HG02943 (cell line): ENCODE results near the gene PARD3B.
"Not testable (repeated sequence)": the region's sequence is repeated elsewhere in the genome, so short reads cannot be mapped to it uniquely, and the experiment has no call there.

ENCODE experiments used
- ATAC-seq: cut with Tn5 transposase; IDR thresholded peaks from one replicate; pipeline ENCODE4 v1.9.1; 2021; ENCODE audit warnings: mild to moderate bottlenecking, low read depth, moderate library complexity; ENCODE audit not compliant: unreplicated experiment

Gene PARD3B

DNA sequence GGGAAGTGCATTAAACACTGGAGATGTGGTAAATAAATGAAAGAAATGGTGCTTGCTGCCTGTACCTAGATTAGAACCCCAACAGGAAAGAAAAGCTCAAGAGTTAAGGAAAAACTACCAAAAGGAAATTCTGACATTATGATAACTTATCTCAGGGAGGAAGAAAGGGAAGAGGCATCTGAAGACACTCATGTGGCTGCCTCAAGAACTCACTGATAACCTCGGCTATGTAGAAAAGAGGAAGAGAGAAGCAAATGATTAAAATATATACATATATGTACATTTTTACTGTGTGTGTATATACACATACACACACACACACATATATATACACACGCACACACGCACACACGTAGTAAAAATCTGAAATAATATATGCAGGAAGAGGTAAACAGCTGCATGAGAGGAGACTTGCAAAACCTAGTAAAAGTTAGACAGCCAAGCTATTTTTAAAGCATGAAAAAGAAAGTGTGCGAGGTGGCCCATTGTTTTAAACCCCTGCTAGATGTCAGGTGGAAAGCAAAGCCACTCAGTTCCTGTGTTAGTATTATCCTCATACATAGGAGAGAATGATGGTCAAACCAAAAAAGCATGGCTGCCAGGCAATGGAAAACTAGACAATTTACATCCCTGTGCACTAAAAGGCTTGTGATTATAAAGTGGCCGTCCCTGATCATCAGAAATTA lies 654.0 kb downstream of the PARD3B start:
- no peak for ATAC-seq

- no peak for ATAC-seq
Measured at GRCh38 chr2:205210494-205210893, 665.2 kb downstream of the PARD3B start.

DNA sequence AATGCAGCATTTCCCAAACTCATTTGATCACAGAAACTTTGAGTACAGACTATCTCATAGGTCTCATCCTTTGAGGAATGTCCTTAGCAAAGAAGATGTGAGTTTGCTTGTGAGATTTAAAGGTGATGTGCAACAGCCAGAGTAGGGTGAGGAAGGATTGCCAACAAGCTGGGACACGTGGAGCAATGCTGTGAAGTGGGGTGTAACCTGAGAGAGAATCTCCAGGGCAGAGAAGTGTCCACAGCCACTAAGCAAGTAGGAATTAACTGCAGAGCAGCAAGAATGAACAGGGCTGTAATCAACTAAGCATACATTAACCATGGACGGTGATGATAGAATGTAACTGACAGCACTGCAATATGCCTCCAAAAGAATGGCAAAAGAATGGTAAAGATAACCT lies 667.1 kb downstream of the PARD3B start:
- ATAC-seq: no peak

DNA sequence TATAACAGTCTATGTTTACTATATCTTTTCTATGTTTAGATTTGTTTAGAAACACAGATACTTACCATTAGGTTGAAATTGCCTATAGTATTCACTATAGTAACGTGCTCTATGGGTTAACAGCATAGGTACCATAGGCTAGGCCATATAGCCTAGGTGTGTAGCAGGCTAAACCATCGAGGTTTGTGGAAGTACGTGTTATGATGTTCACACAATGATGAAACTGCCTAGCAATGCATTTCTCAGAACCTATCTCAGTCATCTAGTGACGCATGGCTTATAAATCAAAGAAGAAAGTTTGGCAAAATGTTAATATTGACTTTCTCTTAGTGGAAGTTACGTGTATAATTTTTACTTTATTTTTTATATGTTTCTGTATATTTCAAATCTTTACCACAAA lies 670.8 kb downstream of the PARD3B start:
- ATAC-seq: no peak

GRCh38 chr2:205216580-205216979 lies 671.3 kb downstream of the PARD3B start:
- ATAC-seq: no peak

GRCh38 chr2:205217004-205217403 lies 671.7 kb downstream of the PARD3B start:
- ATAC-seq: no peak

DNA sequence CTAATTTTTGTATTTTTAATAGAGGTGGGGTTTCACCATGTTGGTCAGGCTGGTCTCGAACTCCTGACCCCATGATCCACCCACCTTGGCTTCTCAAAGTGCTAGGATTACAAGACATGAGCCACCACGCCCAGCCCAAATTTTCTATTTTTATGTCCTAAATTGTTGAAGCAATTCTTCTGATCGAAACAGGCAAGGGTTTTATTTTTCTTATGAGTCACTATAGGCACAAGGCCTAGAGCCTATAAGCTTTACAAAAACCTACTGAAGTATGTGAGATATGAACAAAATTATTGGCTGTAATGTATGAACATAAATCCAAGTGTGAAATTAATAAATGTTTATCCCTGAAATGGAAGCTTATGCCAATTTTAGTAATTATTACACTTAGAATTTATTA lies 672.8 kb downstream of the PARD3B start:
- no peak for ATAC-seq

DNA sequence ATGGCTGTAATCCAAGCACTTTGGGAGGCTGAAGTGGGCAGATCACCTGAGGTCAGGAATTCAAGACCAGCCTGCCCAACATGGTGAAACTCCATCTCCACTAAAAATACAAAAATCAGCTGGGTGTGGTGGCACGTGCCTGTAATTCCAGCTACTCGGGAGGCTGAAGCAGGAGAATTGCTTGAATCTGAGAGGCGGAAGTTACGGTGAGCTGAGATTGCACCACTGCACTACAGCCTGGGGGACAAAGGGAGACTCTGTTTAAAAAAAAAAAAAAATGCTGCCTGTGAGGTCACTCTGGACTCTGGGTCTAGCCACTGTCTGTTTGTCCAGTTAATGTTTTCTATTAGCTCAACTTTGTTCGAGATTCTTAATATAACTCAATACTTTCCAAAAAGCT lies 673.5 kb downstream of the PARD3B start:
- not testable (repeated sequence) for ATAC-seq

DNA sequence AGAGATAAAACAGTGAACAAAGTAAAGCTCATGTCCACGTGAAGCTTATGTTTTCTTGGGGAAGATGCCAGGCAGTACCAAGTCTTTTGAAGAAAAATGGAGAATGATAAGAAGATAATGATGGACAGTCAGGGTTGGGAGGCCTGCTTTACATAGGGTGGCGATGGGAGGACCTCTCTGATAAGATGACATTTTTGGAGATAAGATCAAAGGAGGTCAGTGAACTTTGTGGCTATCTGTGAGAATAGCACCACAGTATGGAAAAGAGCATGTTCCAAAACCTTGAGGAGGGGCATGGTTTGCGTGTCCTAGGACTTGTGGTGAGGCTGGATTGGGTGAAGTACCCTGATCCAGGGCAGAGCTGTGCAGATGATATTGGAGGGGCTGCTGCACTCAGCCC lies 675.3 kb downstream of the PARD3B start:
- no peak for ATAC-seq

GRCh38 chr2:205232086-205232485 lies 686.8 kb downstream of the PARD3B start:
- no peak for ATAC-seq

GRCh38 chr2:205235434-205235833 lies 690.2 kb downstream of the PARD3B start:
- no peak for ATAC-seq

- ATAC-seq: no peak
Measured at GRCh38 chr2:205237524-205237923, 692.2 kb downstream of the PARD3B start.

- no peak for ATAC-seq
Measured at GRCh38 chr2:205245001-205245400, 699.7 kb downstream of the PARD3B start.

- ATAC-seq: no peak
Measured at GRCh38 chr2:205245652-205246051, 700.4 kb downstream of the PARD3B start.

DNA sequence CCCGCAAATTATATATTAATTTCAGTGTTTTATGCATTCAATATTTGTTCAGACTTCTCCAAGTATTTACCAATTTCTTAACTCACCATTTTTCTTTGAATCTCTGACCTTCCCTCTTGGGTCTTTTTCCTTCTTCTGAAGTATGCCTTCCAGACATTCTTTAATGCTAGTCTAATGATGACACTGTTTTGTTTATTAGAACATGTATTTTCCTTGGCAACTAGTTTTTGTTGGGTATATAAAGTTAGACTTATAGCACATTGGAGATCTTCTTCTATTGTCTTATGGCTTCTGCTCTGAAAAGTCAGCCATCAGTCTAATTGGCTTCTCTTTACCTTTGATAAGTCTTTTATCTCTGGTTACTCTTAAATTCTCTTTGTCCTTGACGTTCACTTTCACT lies 713.8 kb downstream of the PARD3B start:
- no peak for ATAC-seq

GRCh38 chr2:205261516-205262020 lies 716.3 kb downstream of the PARD3B start:
- ATAC-seq: no peak

DNA sequence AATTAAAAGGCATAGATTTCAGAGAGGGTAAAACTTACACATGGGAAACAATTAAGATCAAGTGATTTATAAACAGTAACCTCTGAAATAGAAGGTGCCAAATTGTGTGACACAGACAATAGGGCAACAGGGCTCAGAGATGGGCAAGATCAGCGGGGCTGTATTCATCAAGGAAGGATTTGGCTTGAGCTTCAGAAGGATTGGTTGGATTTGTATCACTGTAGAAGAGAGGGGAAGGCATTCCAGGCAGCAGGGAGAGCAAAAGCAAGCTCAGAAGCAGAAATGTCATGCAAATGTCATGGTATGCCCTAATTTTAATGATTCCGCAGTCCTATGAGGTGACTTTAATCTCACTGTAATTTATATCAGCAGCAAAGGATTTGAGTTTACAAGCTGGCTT lies 722.0 kb downstream of the PARD3B start:
- no peak for ATAC-seq

DNA sequence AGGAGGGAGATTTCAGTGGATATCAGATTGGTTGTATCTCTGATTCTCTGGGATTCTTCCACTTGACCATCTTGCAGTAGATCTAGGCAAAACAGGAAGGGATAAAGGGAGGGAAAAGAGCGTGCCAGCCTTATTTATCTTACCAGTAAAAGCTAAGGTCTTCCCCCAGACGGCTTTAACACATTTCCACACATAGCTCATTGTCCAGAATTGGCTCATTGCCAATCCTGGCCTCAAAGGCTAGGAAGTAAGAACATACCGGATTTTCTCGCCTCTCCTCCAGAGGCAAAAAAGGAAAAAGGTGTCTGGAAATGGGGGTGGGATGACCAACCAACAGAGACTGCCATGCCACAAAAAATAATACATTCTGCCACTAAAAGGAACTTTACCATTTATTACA lies 725.4 kb downstream of the PARD3B start:
- no peak for ATAC-seq

GRCh38 chr2:205273148-205273547 lies 727.9 kb downstream of the PARD3B start:
- no peak for ATAC-seq

GRCh38 chr2:205273627-205274026 lies 728.4 kb downstream of the PARD3B start:
- ATAC-seq: no peak

GRCh38 chr2:205274801-205275200 lies 729.5 kb downstream of the PARD3B start:
- no peak for ATAC-seq

- ATAC-seq: no peak
Measured at GRCh38 chr2:205276116-205276777, 731.0 kb downstream of the PARD3B start.
